ENCODE results near the gene DNAH17. TPM values are rescaled to one million over a fixed set of nuclear protein-coding genes. Genes with fewer than 3 reads are reported as not detected.

Gene DNAH17
- total and polyA plus RNA-seq, 2 of the 8 experiments (the other 6 are each of a cell fraction or from before 2014, with no cell fraction given) = 0.14 to 0.67 TPM

- no peaks in the 10 kb centered on the region for H3K27me3 ChIP-seq (replicated peaks in 1 of 4; ENCODE audit: control insufficient read depth in 3 of 4, extremely low read depth in 1 of 4, insufficient read depth in 3 of 4, low read length in 3 of 4)
- DNase-seq (ENCODE audit: low read depth in 1 of 2, low spot score in 2 of 2) (no peak), FAIRE-seq (no peak)
- no peaks in the 10 kb centered on the region for H3K23me2 ChIP-seq (ENCODE audit: low read depth, low read length)
- no peak overlapping the region for H3K56ac ChIP-seq (replicated peaks; ENCODE audit: insufficient read length, low read depth, low read length)
- peaks cover 14 to 30% (median 28%) of the 10 kb centered on the region in 4 experiments for H3K36me3 ChIP-seq (ENCODE audit: control insufficient read depth in 2 of 4, insufficient read depth in 4 of 4, low read length in 3 of 4)
- 91% methylated on average over 6 of the region's 6 CpGs; no CpG with 5 or more reads in 1 of the 2 experiments for WGBS, 2 experiments (ENCODE audit: extremely low coverage in 1 of 2, insufficient coverage in 1 of 2, insufficient read length in 1 of 2, insufficient replicate concordance in 2 of 2, low coverage in 1 of 2, low lambda C conversion rate in 2 of 2, missing lambda C conversion rate in 1 of 2)
- peak overlapping the region; percentile 70 for H3K4ac ChIP-seq (replicated peaks; ENCODE audit: insufficient read length, low read depth, low read length)
- no peak overlapping the region for H4K5ac ChIP-seq (ENCODE audit: insufficient read length, low read depth, low read length)
- H3K79me2 ChIP-seq (ENCODE audit: control insufficient read depth in 1 of 2, insufficient read depth in 2 of 2, low read length in 2 of 2) = peaks cover 0 to 75% of the 10 kb centered on the region in 2 experiments; a peak in 2 of 4 replicates
- no peak overlapping the region for H2AFZ ChIP-seq (ENCODE audit: low read length)
- no peak overlapping the region for H2BK15ac ChIP-seq (ENCODE audit: low read length)
- H3K4me2 ChIP-seq (ENCODE audit: insufficient read depth in 1 of 2, low read depth in 2 of 2, low read length in 2 of 2) = no peak overlapping the region
- H3K14ac ChIP-seq (ENCODE audit: insufficient read length) = no peak overlapping the region
- no peak overlapping the region for H3K23ac ChIP-seq (ENCODE audit: insufficient read length)
- CTCF ChIA-PET (ENCODE audit: partially characterized antibody) = interaction anchor here (0.6 to 6.5 kb wide), 6 partner anchors 10 to 269 kb away, joined by 3 to 28 read pairs (median 7); no protein-coding TSS in a partner anchor
- H3K9ac ChIP-seq (replicated peaks in 1 of 4; ENCODE audit: extremely low read depth in 1 of 4, low read depth in 3 of 4, low read length in 3 of 4) = no peak overlapping the region
- H3K9me3 ChIP-seq (ENCODE audit: insufficient read depth in 2 of 2, low read depth in 1 of 2, low read length in 1 of 2) = no peaks in the 10 kb centered on the region
- no peak overlapping the region for H2BK12ac ChIP-seq (ENCODE audit: low read depth, low read length)
- POLR2A ChIA-PET (ENCODE audit: partially characterized antibody) = interaction anchor here (0.9 to 1.7 kb wide), 3 partner anchors 9 to 24 kb away, joined by 3 to 6 read pairs (median 5); no protein-coding TSS in a partner anchor
- H2AK5ac ChIP-seq (ENCODE audit: low read depth, low read length) = no peak overlapping the region
- no peak overlapping the region for H2BK120ac ChIP-seq (replicated peaks; ENCODE audit: low read depth, low read length)
- H3K18ac ChIP-seq (ENCODE audit: extremely low read depth, low read length) = no peak overlapping the region
- H2BK5ac ChIP-seq (ENCODE audit: low read depth, low read length) = peak overlapping the region; percentile 66
- H4K20me1 ChIP-seq (replicated peaks in 1 of 2; ENCODE audit: control insufficient read depth in 1 of 2, insufficient read depth in 2 of 2, low read length in 2 of 2) = peaks cover 24 to 50% of the 10 kb centered on the region in 2 experiments
- H3K4me3 ChIP-seq (ENCODE audit: extremely low read depth in 1 of 4, insufficient read depth in 2 of 4, low read depth in 3 of 4, low read length in 4 of 4) = no peak overlapping the region
- H4K8ac ChIP-seq (ENCODE audit: extremely low read depth, insufficient read depth, low read length) = no peak overlapping the region
- no peak overlapping the region for H2BK20ac ChIP-seq (ENCODE audit: low read length)
- peaks cover 13% of the 10 kb centered on the region for H3K79me1 ChIP-seq (ENCODE audit: low read depth, low read length)
- H3K27ac ChIP-seq (ENCODE audit: low read depth, low read length) = no peak overlapping the region
- H4K91ac ChIP-seq (replicated peaks; ENCODE audit: insufficient read length, low read length) = no peak overlapping the region
- no peak for TF ChIP-seq JUND (IDR thresholded peaks at IDR 0.05; ENCODE audit: low read length)
- TF ChIP-seq FOSL1 (IDR thresholded peaks at IDR 0.05; ENCODE audit: insufficient read depth, low read depth, low read length) = no peak
- TF ChIP-seq, protein P1, sequence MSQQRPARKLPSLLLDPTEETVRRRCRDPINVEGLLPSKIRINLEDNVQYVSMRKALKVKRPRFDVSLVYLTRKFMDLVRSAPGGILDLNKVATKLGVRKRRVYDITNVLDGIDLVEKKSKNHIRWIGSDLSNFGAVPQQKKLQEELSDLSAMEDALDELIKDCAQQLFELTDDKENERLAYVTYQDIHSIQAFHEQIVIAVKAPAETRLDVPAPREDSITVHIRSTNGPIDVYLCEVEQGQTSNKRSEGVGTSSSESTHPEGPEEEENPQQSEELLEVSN (IDR thresholded peaks at IDR 0.05) = no peak
- TF ChIP-seq CBX8 (IDR thresholded peaks at IDR 0.05; ENCODE audit: borderline replicate concordance, low read depth, low read length) = no peak
- TF ChIP-seq SP1 (IDR thresholded peaks at IDR 0.05; ENCODE audit: low read depth, low read length) = no peak
- TF ChIP-seq, protein P2, sequence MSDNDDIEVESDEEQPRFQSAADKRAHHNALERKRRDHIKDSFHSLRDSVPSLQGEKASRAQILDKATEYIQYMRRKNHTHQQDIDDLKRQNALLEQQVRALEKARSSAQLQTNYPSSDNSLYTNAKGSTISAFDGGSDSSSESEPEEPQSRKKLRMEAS (IDR thresholded peaks at IDR 0.05) = no peak
- no peak for TF ChIP-seq POLR2A (IDR thresholded peaks at IDR 0.05; ENCODE audit: control extremely low read depth in 1 of 2, low read depth in 2 of 2, low read length in 2 of 2)
- TF ChIP-seq SRF (IDR thresholded peaks at IDR 0.05; ENCODE audit: low read depth, low read length) = no peak
- no peak for TF ChIP-seq EZH2 (IDR thresholded peaks at IDR 0.05; ENCODE audit: low read depth, low read length, severe bottlenecking)
- TF ChIP-seq, protein P3, sequence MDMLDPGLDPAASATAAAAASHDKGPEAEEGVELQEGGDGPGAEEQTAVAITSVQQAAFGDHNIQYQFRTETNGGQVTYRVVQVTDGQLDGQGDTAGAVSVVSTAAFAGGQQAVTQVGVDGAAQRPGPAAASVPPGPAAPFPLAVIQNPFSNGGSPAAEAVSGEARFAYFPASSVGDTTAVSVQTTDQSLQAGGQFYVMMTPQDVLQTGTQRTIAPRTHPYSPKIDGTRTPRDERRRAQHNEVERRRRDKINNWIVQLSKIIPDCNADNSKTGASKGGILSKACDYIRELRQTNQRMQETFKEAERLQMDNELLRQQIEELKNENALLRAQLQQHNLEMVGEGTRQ (IDR thresholded peaks at IDR 0.05; ENCODE audit: low read length) = no peak
- no peak for TF ChIP-seq RNF2 (IDR thresholded peaks at IDR 0.05; ENCODE audit: borderline replicate concordance, low read depth, low read length, missing control alignments, poor library complexity, severe bottlenecking)
- H3K4me1 ChIP-seq (replicated peaks in 1 of 4; ENCODE audit: control insufficient read depth in 3 of 4, insufficient read depth in 4 of 4, low read length in 3 of 4) = peaks cover 0 to 15% (median 8%) of the 10 kb centered on the region in 4 experiments; a peak in 5 of 7 replicates
These were observed 170.8 kb downstream of the DNAH17 start for GRCh38 chr17:78406396-78406795.
